Measurements from ENCODE around the gene ARRB1.

DNA sequence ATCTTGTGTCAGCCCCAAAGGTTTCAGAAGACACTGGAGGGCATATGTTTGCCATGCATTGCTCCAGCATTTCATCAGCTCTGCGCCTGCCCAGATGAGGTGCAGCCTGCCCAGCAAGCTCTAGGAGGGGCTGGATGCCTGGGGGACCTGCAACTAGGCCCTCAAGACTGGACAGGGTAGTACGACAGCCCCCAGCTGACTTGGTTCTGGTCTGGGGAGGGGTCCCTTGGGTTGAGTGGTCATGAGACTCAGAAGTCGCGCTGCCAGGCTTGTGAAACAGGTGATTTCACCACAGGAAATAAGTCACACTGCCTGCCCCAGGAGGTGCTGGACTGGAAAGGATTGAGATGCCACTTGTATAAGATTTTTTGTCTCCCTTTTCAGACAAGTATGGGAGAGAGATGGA lies 87.5 kb downstream of the ARRB1 start:
- no peak for TF ChIP-seq EZH2 (IDR thresholded peaks at IDR 0.05; ENCODE audit: borderline replicate concordance, low read length)
- TF ChIP-seq CTCF (conservative IDR thresholded peaks at IDR 0.05 in 1 of 2, IDR thresholded peaks at IDR 0.05 in 1 of 2; ENCODE audit: extremely low read depth in 1 of 2, insufficient read depth in 1 of 2, low read depth in 1 of 2, low read length in 2 of 2), result no peak
